Lower lobe of right lung (tissue), 2 donors: ENCODE measurements around the gene ENTPD6. TPM values are rescaled to one million over a fixed set of nuclear protein-coding genes. Genes with fewer than 3 reads are reported as not detected.
A peak's percentile ranks its signal among the peaks of the same experiment; 100 is the strongest.

ENCODE experiments used
- ATAC-seq, 2 donors: fragments of 200-7000 bp; cut with Tn5 transposase; one replicate each; pipeline ENCODE4 v1.9.1; 2020 to 2022; ENCODE audit warnings: mild to moderate bottlenecking in 2 of 2, moderate library complexity in 2 of 2
- DNase-seq: peaks from one replicate; pipeline ENCODE4 v3.0.0-alpha.2; 2020
- H3K27ac ChIP-seq: fragments of 200-600 bp; one replicate; pipeline ENCODE4 v1.8.0; 2022
- H3K27me3 ChIP-seq: fragments of 200-600 bp; one replicate; pipeline ENCODE4 v1.8.0; 2022; ENCODE audit warnings: low read depth
- H3K36me3 ChIP-seq: fragments of 200-600 bp; one replicate; pipeline ENCODE4 v1.8.0; 2022; ENCODE audit warnings: mild to moderate bottlenecking
- H3K4me1 ChIP-seq: fragments of 200-600 bp; one replicate; pipeline ENCODE4 v1.8.0; 2022
- H3K4me3 ChIP-seq: fragments of 200-600 bp; one replicate; pipeline ENCODE4 v1.8.0; 2022; ENCODE audit warnings: mild to moderate bottlenecking
- H3K9me3 ChIP-seq: fragments of 200-600 bp; one replicate; pipeline ENCODE4 v1.8.0; 2022
- intact Hi-C: fragments of 100-400 bp; cut with DNase I; formaldehyde crosslinking; loops from one replicate; pipeline ENCODE4 v1.11.0; 2022
- total RNA-seq: library from RNA; stranded (reverse); fragmentation: NEBNext Ultra II Directional; extraction: Animal tissue kit (Norgen Biotek cat#: 25700); gene quantifications from one replicate; pipeline ENCODE4 v1.2.1, GENCODE V29; 2021
- TF ChIP-seq, protein P1 (sequence below): fragments of 200-600 bp; IDR thresholded peaks from one replicate; pipeline ENCODE4 v1.8.0; 2022; ENCODE audit warnings: antibody characterized with exemption, mild to moderate bottlenecking
- donor health status: DM: no; HTN: yes; CAD: no; lungs with severe emphysema.

ENTPD6 gene
- total RNA-seq, 1 donor from 2014 or later, result 64.5 TPM

GRCh38 chr20:25188218-25188617 is 7.3 kb upstream of the ENTPD6 start:
- intact Hi-C loops, result loop anchor here (10.0 kb wide), 1 partner anchor 53 kb away; no protein-coding TSS in a partner anchor
- Histone ChIP-seq H3K9me3 (no peaks in the 10 kb centered on the region), H3K36me3 (no peaks in the 10 kb centered on the region), H3K4me1 (peaks cover 12% of the 10 kb centered on the region), H3K27me3 (no peaks in the 10 kb centered on the region), H3K4me3 (no peak overlapping the region), H3K27ac (no peak overlapping the region)
- peak in 1 of 2 donors; percentile 70 for ATAC-seq
- TF ChIP-seq, protein P1, sequence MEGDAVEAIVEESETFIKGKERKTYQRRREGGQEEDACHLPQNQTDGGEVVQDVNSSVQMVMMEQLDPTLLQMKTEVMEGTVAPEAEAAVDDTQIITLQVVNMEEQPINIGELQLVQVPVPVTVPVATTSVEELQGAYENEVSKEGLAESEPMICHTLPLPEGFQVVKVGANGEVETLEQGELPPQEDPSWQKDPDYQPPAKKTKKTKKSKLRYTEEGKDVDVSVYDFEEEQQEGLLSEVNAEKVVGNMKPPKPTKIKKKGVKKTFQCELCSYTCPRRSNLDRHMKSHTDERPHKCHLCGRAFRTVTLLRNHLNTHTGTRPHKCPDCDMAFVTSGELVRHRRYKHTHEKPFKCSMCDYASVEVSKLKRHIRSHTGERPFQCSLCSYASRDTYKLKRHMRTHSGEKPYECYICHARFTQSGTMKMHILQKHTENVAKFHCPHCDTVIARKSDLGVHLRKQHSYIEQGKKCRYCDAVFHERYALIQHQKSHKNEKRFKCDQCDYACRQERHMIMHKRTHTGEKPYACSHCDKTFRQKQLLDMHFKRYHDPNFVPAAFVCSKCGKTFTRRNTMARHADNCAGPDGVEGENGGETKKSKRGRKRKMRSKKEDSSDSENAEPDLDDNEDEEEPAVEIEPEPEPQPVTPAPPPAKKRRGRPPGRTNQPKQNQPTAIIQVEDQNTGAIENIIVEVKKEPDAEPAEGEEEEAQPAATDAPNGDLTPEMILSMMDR, result no peak
- DNase-seq, result no peak

DNA sequence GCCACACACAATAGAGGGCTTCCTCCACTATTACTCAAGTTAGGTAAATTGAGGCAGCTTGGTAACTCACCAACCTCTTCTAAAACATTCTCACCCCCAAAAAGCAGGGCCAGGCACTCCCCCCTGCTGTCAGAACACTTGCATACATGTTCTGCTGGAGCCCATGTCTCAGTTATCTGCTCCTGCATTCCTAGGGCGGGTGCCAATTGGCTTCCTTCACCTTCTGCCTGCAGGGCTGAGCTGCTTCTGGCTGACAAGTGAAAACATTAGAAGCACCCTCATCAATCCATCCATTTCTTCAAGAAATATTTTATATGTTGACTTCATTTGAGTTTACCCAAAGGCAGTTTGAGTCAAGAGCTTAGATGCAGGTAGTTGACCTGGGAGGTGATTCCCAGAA is 4.5 kb upstream of the ENTPD6 start:
- intact Hi-C loops, result no loop called here
- Histone ChIP-seq H3K4me3 (no peak overlapping the region), H3K9me3 (no peaks in the 10 kb centered on the region), H3K27ac (no peak overlapping the region), H3K36me3 (no peaks in the 10 kb centered on the region), H3K4me1 (peaks cover 19% of the 10 kb centered on the region), H3K27me3 (no peaks in the 10 kb centered on the region)
- ATAC-seq (no peak), DNase-seq (no peak)
- TF ChIP-seq, protein P1, result no peak

- Histone ChIP-seq H3K27ac (no peak overlapping the region), H3K9me3 (no peaks in the 10 kb centered on the region), H3K4me3 (no peak overlapping the region), H3K27me3 (no peaks in the 10 kb centered on the region), H3K4me1 (peaks cover 25% of the 10 kb centered on the region), H3K36me3 (no peaks in the 10 kb centered on the region)
- DNase-seq, result no peak
- intact Hi-C loops, result no loop called here
- no peak for ATAC-seq
- TF ChIP-seq, protein P1, result no peak
These were observed 3.8 kb upstream of the ENTPD6 start for GRCh38 chr20:25191689-25192088.

DNA sequence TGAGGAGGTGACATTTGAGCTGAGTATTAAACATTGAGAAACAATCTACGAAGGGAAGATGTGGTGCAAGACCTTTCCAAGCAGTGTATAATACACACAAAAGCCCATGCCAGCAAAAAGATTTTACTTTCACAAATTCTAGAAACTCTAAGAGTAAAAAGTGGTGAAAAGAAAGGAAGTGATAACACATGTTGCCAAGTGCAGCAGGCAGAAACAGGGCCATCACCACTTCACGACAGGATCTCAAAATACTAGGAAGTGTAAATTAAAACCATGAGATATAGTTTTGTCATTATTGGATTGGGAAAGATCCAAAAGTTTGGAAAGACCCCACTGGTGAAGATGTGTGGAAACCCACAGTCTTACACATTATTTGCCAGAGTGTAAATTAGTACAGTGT is 1.7 kb upstream of the ENTPD6 start:
- no peaks in the 10 kb centered on the region for H3K36me3 ChIP-seq
- intact Hi-C loops, result no loop called here
- no peaks in the 10 kb centered on the region for H3K27me3 ChIP-seq
- ATAC-seq, result no peak
- TF ChIP-seq, protein P1, result no peak
- no peak overlapping the region for H3K4me3 ChIP-seq
- H3K4me1 ChIP-seq, result peaks cover 24% of the 10 kb centered on the region
- H3K27ac ChIP-seq, result no peak overlapping the region
- no peak for DNase-seq
- no peaks in the 10 kb centered on the region for H3K9me3 ChIP-seq

DNA sequence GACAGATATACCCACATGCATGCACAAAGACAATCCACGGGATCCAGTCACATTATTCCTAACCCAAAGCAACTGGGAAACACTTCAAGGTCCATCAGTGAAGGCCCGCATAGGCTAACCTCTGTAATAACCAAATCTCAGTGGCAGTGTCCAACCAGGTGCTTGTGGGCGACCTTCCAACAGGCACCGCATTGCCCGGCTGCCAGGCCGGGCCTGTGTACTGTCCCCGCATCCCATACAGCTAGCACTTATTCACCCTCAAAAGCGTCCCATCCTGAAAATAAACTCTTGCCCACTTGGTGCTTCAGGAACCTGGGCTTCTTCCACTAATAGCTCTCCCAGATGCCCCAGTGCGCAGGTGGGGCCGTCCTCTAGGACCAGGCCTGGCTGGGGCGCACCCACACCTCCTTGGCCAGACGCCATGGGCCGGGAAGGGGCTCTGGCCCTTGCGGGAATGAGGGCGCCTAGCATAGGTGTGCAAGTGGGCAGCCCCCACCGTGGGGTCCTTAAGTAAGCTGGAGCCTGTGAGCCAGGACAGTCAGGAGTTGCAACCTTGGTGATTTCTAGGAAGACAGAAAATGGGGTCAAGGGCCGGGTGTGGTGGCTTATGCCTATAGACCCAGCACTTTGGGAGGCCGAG is 1.1 kb upstream of the ENTPD6 start:
- intact Hi-C loops, result no loop called here
- DNase-seq, result no peak

More for the DNA sequence above, 1.1 kb upstream of the ENTPD6 start:
- Histone ChIP-seq H3K27me3 (no peaks in the 10 kb centered on the region), H3K4me1 (peaks cover 24% of the 10 kb centered on the region), H3K36me3 (no peaks in the 10 kb centered on the region), H3K27ac (peak overlapping the region; percentile 92), H3K9me3 (no peaks in the 10 kb centered on the region), H3K4me3 (peak overlapping the region; percentile 86)
- TF ChIP-seq, protein P1, result no peak
- no peak for ATAC-seq
